MG63 (cell line): Measurements from ENCODE around the gene FAM83B. TPM values are rescaled to one million over a fixed set of nuclear protein-coding genes. Genes with fewer than 3 reads are reported as not detected.
"Not testable (repeated sequence)": the region's sequence is repeated elsewhere in the genome, so short reads cannot be mapped to it uniquely, and the experiment has no call there.

ENCODE experiments used
- DNase-seq: peaks from one replicate; pipeline ENCODE4 v3.0.0-alpha.2; 2020
- H3K27me3 ChIP-seq: fragments of 250-450 bp; sonication (Bioruptor Pico); 2 replicates; pipeline ENCODE4 v1.5.1; 2020; ENCODE audit warnings: mild to moderate bottlenecking, moderate library complexity
- H3K36me3 ChIP-seq: fragments of 250-450 bp; sonication (Bioruptor Pico); 2 replicates; pipeline ENCODE4 v1.5.1; 2020; ENCODE audit warnings: mild to moderate bottlenecking, moderate library complexity
- H3K4me3 ChIP-seq: fragments of 250-450 bp; sonication (Bioruptor Pico); 2 replicates; pipeline ENCODE4 v1.5.1; 2020; ENCODE audit warnings: mild to moderate bottlenecking, moderate library complexity
- H3K9me3 ChIP-seq: fragments of 250-450 bp; sonication (Bioruptor Pico); 2 replicates; pipeline ENCODE4 v1.5.1; 2020; ENCODE audit warnings: mild to moderate bottlenecking, moderate library complexity
- total RNA-seq: library from RNA; depleted of rRNA; stranded (reverse); fragments of >200 nt; shearing (Covaris generic); gene quantifications from 2 replicates; pipeline ENCODE4 v1.2.3, GENCODE V29; 2014; ENCODE audit warnings: low replicate concordance; rRNA removed

Gene FAM83B, protein sequence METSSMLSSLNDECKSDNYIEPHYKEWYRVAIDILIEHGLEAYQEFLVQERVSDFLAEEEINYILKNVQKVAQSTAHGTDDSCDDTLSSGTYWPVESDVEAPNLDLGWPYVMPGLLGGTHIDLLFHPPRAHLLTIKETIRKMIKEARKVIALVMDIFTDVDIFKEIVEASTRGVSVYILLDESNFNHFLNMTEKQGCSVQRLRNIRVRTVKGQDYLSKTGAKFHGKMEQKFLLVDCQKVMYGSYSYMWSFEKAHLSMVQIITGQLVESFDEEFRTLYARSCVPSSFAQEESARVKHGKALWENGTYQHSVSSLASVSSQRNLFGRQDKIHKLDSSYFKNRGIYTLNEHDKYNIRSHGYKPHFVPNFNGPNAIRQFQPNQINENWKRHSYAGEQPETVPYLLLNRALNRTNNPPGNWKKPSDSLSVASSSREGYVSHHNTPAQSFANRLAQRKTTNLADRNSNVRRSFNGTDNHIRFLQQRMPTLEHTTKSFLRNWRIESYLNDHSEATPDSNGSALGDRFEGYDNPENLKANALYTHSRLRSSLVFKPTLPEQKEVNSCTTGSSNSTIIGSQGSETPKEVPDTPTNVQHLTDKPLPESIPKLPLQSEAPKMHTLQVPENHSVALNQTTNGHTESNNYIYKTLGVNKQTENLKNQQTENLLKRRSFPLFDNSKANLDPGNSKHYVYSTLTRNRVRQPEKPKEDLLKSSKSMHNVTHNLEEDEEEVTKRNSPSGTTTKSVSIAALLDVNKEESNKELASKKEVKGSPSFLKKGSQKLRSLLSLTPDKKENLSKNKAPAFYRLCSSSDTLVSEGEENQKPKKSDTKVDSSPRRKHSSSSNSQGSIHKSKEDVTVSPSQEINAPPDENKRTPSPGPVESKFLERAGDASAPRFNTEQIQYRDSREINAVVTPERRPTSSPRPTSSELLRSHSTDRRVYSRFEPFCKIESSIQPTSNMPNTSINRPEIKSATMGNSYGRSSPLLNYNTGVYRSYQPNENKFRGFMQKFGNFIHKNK
- total RNA-seq: not detected in 2 replicates

DNA sequence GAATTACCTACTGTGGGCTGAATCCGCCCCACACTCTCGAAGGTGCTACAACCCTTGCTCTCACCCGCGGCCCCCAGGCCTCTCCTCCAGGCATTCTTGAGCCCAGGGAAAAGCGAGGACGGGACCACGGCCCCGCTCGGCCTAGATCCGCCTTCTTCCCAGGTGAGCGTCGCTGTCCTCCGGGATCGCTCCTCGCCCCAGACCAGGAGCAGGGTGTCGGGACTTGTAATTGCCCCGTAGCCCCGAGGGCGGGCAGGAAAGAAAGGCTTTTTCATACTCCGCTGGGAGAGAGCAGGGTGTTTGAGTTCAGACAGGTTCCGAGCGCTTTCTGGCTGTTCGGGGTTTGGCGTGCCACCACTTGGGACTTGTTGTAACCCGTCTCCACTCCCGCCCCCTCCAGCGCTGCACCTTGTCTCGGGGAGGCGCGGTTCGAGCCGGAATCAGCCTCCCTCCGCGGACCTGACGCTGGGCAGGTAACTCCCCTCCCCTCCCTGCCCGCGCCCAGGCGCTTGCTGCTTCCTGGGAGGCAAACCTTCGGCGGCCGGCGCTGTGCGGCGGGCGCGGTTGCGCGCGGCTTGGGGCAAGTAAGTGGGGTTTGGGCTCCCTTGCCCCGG, at the start of gene FAM83B:
Gene FAM83B, plus strand, starts transcription at position 529 of the 614 bp plus-strand sequence. CDS start 23,476 bp downstream, outside the sequence.
- peak; percentile 1 for DNase-seq

DNA sequence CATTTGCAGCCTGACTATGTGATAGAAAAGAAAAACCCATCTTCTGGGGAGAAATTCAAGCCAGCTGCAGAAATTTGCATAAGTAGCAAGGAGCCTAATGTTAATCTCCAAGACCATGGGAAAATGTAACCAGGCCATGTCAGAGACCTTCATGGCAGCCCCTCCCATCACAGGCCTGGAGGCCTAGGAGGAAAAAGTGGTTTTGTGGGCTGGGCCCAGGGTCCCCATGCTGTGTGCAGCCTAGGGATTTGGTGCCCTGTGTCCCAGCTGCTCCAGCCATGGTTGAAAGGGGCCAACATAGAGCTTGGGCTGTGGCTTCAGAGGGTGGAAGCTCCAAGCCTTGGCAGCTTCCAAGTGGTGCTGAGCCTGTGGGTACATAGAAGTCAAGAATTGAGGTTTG, 49.7 kb upstream of the FAM83B start:
- not testable (repeated sequence) for H3K27me3 ChIP-seq, H3K36me3 ChIP-seq, H3K4me3 ChIP-seq, DNase-seq, H3K9me3 ChIP-seq

More for the DNA sequence above, at the start of gene FAM83B:
- Histone ChIP-seq H3K4me3 (peak within 1 kb of the TSS; percentile 33), H3K27me3 (no peaks in the 10 kb centered on the region), H3K36me3 (no peaks in the 10 kb centered on the region), H3K9me3 (no peaks in the 10 kb centered on the region)

DNA sequence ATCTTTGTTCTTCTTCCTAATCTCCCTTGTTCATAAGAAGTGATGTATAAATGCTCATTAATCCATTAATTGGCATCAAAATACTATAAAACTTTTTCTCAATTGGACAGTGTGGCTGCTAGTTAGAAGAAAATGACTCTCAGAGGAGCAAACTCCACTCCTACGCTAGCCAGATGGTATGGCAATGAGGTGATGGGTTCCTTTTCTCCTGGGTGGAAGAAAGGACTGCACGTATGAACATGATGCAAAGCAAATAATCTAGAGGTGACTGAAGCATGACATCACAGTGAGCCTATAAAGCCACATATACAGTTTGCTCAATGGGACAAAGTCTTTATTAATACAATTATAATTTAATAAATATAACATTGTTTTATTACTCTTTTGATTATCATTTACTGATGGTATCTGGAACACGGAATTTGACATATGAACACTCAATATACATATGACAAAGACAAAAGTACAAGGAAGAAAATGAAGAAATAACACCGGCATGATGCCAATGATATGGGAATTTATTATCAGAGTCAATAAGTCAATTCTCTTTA, 46.4 kb upstream of the FAM83B start:
- DNase-seq: no peak
- no peaks in the 10 kb centered on the region for H3K27me3 ChIP-seq
- no peaks in the 10 kb centered on the region for H3K36me3 ChIP-seq
- no peak overlapping the region for H3K4me3 ChIP-seq
- H3K9me3 ChIP-seq: no peaks in the 10 kb centered on the region

DNA sequence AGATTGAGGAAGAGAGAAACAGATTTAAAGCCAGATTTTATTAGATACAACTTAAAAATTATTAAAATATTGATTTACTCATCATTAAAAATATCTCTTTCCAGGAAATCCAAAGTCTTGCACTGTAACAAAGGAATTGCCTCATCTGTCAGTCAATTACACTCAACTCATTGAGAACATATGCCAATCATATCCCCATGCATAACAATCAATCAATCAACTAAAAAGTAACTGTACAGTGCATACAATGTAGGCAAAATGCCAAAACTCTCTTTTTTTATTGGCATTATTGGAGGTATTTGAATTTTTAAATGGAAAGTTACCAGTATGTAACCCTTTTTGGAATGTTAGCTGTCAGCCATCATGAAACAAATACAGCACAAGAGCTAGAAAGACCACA, 45.3 kb upstream of the FAM83B start:
- H3K4me3 ChIP-seq: no peak overlapping the region

DNA sequence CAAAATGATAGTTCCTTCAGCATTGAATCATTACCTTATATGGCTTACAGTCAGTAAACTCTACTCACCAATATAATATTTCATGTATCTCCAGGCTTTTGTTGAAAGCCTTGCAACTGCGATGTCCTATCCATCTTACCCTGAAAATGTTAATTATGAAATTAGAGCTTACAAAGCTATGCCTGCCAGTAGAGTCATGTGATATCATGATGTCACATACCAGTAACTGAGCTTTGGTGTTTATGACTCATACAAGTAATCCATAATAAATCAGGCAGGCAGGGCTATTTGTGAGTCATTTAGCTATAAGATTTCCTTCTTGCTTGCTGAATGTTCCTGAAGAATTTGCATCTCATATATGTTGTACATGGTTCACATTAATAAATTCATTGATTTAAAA, 44.9 kb upstream of the FAM83B start:
- H3K36me3 ChIP-seq: no peaks in the 10 kb centered on the region
- no peaks in the 10 kb centered on the region for H3K27me3 ChIP-seq
- DNase-seq: no peak
- H3K9me3 ChIP-seq: no peaks in the 10 kb centered on the region
- H3K4me3 ChIP-seq: no peak overlapping the region

More for the DNA sequence above, 45.3 kb upstream of the FAM83B start:
- Histone ChIP-seq H3K27me3 (no peaks in the 10 kb centered on the region), H3K36me3 (no peaks in the 10 kb centered on the region), H3K9me3 (no peaks in the 10 kb centered on the region)
- no peak for DNase-seq

DNA sequence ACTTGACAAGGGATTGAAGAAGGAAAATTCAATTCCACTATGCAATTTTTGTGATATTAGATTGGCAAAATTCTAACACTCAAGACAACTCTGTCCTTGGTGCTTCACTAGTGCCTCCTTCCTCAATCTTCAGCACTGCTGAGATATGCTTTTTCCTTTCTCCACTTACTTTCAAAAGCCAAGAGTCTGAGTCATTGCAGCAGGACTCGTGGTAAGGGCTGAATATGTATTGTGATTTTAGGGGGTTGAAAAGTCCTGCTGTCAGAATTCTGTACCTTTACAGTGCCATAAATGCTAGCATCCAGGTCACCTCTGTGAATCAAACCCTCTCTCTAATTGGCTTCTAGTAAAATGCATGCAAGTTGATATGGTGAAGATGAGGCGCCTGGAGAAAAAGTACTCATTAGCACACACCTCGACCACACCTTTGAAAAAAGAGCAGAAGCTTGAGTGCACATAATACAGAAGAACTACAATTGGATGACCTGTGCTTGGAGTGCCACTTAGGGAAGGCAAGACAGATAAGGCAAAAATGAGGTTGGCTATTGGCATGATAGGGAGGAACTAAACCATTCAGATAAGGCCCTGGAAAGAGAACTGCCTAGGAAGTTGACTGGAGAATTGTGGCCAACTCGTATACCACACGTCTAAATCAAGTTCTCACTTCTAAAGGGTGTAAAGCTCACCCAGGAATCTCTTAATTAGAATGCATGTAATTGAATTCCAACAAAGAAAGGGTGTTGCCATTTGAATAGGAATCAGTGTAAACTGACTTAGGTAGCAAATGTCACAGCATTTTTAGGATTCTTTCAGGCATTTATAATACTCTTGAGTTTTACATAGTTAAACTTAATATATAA, 43.6 kb upstream of the FAM83B start:
- Histone ChIP-seq H3K9me3 (no peaks in the 10 kb centered on the region), H3K4me3 (no peak overlapping the region), H3K36me3 (no peaks in the 10 kb centered on the region), H3K27me3 (no peaks in the 10 kb centered on the region)
- DNase-seq: no peak

DNA sequence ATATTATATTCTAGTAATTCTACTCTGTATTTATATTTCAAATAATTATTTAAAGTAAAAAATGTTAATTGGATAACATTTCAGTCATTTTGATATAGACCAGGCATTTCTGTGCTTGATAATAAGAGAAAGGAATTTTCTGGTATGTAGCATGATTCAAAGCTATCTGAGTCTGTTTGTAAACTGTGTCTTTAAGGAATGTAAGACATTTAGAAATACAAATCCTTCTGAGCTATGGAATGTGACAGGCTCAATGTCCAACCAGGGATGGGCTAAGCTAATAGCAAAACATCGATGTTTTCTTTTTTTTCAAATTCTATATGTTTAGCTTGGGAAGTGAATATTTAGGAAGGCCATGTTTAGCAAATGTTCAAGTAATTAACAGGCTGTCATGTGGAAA, 41.5 kb upstream of the FAM83B start:
- H3K9me3 ChIP-seq: no peaks in the 10 kb centered on the region
- DNase-seq: no peak

DNA sequence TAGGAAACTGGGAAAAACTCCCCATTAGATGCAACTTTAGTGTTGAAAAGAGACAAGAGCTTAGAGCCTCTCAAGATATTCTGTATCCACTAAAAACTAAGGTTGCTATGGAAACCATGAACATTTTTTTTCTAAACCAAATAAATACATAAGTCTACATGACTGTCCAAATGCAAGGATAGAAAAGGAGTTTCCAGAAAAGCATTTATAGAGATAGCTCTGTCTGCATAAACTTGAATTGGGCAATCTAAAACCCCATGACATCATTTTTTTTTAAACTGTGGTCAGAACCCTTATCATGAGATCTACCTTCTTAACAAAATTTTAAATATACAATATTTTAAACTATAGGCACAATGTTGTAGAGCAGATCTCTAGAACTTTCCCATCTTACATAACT, 36.4 kb upstream of the FAM83B start:
- no peaks in the 10 kb centered on the region for H3K27me3 ChIP-seq

More for the DNA sequence above, 41.5 kb upstream of the FAM83B start:
- Histone ChIP-seq H3K36me3 (no peaks in the 10 kb centered on the region), H3K4me3 (no peak overlapping the region), H3K27me3 (no peaks in the 10 kb centered on the region)

DNA sequence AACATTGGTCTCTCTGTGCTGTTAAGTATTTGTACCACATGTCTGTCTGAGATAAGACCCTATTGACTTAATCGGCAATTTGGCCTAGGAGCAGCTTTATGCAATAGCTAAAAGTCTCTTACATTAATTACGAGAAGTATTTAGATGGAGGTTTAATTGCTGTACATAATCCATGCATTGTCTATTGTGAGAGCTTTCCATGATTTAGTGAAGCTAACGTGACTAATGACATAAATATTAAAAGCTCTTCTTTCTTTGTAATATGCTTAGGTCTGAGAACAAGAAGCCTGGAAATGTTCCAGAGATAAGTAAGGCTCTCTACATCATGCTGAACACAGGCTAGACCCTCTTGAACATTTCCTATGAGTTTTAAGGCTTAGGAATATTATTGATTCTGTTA, 32.7 kb upstream of the FAM83B start:
- DNase-seq: no peak
- H3K36me3 ChIP-seq: no peaks in the 10 kb centered on the region

More for the DNA sequence above, 36.4 kb upstream of the FAM83B start:
- no peak overlapping the region for H3K4me3 ChIP-seq
- H3K9me3 ChIP-seq: no peaks in the 10 kb centered on the region
- no peaks in the 10 kb centered on the region for H3K36me3 ChIP-seq
- no peak for DNase-seq

DNA sequence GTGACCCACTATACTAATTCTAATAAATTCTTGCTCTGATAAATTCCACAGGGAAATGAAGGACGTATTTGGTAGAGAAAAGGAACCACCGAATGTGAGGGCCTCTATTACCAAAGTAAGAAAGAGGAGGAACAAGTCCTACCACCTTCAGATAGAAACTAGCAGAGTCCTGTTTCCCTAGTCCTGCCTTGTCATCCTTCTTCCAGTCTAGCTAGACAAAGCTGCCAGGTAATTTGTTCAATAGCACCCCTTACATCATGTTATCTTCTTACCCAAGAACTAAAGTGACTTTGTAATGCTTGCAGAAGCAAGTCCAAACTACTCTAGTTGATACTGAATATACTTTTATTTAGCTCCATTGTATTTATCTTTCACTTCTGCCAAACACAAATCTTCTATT, 29.3 kb upstream of the FAM83B start:
- DNase-seq: no peak
- Histone ChIP-seq H3K9me3 (no peaks in the 10 kb centered on the region), H3K27me3 (no peaks in the 10 kb centered on the region), H3K4me3 (no peak overlapping the region), H3K36me3 (no peaks in the 10 kb centered on the region)

More for the DNA sequence above, 32.7 kb upstream of the FAM83B start:
- no peaks in the 10 kb centered on the region for H3K9me3 ChIP-seq
- H3K27me3 ChIP-seq: no peaks in the 10 kb centered on the region
- H3K4me3 ChIP-seq: no peak overlapping the region

DNA sequence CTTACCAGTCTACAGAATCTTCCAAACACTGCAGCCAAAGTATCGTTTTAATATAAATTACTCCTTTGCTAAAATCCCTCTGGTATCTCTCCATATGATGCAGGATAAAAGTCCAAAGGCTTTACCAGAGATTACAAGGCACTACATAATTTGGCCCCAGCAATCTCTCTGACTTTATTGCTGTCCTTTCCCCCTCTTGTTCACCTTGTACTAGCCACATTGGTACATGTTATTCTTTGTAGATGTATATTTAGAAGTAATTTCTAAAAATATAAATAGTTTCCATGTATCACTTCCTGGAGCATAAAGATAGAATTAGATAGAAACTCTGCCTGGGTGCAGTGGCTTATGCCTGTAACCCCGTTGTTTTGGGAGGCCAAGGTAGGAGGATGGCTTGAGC, 28.7 kb upstream of the FAM83B start:
- no peaks in the 10 kb centered on the region for H3K27me3 ChIP-seq
- H3K9me3 ChIP-seq: no peaks in the 10 kb centered on the region
- H3K36me3 ChIP-seq: no peaks in the 10 kb centered on the region
- no peak for DNase-seq
- H3K4me3 ChIP-seq: no peak overlapping the region

DNA sequence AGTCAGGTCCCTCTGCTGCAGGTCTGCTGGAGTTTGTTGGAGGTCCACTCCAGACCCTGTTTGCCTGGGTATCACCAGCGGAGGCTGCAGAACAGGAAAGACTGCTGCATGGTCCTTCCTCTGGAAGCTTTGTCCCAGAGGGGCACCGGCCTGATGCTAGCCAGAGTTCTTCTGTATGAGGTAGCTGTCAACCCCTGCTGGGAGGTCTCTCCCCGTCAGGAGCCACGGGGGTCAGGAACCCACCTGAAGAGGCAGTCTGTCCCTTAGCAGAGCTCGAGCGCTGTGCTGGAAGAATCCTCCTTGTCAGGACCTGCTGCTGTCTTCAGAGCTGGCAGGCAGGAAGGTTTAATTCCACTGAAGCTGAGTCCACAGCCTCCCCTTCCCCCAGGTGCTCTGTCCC, 22.3 kb upstream of the FAM83B start:
- H3K27me3 ChIP-seq, DNase-seq, H3K4me3 ChIP-seq, H3K36me3 ChIP-seq, H3K9me3 ChIP-seq: not testable (repeated sequence)

DNA sequence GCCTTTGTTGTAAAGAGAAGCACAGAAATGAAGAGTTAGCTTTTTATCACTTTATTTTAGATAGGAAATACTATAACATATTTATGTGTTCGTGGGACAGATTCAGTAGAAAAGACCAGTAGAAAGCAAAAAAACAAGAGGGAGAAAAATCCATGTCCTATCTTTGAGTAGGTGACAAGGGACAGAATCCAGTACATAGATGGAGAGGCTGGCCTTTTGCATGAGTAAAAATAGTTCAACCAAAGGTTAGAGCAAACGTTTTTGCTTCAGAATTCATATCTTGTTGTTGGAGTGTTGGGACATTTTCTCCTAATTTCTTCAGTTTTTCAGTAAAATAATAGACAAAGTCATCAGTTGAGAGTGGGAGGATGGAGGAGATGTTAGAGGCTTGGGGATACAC, 19.6 kb upstream of the FAM83B start:
- Histone ChIP-seq H3K4me3 (no peak overlapping the region), H3K9me3 (no peaks in the 10 kb centered on the region), H3K27me3 (no peaks in the 10 kb centered on the region), H3K36me3 (no peaks in the 10 kb centered on the region)
- DNase-seq: no peak

DNA sequence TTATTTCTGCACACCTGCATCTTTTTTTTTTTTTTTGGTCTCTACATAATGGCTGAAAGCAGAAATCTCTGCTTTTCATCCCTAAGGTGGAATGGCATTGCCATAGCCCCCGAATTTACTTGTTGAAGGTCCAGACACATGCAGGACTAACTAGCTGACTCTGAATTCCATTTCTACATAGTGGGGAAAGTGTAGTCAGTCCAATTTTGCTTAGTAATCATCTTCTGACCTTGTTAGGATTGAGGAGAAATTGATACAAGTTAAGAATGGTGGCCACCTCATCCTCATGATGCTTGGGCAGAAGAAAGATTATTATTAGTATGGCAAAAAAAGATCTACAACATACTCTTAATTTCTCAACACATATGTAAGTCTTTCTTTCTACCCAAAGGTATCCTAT, 16.4 kb upstream of the FAM83B start:
- Histone ChIP-seq H3K9me3 (no peaks in the 10 kb centered on the region), H3K4me3 (no peak overlapping the region), H3K27me3 (no peaks in the 10 kb centered on the region), H3K36me3 (no peaks in the 10 kb centered on the region)
- DNase-seq: no peak

DNA sequence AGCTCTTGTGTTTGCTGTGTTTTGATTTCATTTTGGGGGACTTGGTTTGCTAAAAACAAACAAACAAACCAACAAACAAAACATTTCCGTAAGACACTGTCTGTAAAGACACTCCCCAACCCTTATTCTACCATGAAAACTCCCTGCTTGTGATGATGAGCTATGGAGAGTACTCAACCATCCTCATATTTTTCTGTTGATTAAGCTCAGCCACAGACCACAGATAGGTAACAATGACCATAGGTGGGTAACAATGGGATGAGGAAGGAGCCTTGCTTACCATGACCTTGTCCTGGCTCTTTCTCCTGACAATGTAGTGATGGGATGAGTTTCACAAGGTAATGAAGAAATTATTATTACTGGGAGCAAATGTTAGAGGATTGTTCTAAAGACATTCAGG, 11.4 kb upstream of the FAM83B start:
- H3K36me3 ChIP-seq: no peaks in the 10 kb centered on the region
- no peak for DNase-seq
- H3K4me3 ChIP-seq: no peak overlapping the region
- no peaks in the 10 kb centered on the region for H3K9me3 ChIP-seq
- H3K27me3 ChIP-seq: no peaks in the 10 kb centered on the region
